ENCODE data around the gene NOS1. TPM values are rescaled to one million over a fixed set of nuclear protein-coding genes. Genes with fewer than 3 reads are reported as not detected.

Gene NOS1
- total RNA-seq, 1 donor from 2014 or later, result not detected

GRCh38 chr12:117342682-117343081 lies 18.7 kb downstream of the NOS1 start:
- H3K4me3 Mint-ChIP-seq (ENCODE audit: unreplicated experiment), result no peak overlapping the region
- H3K27me3 Mint-ChIP-seq (ENCODE audit: low read depth), result peaks cover 16% of the 10 kb centered on the region
- H3K27ac Mint-ChIP-seq (ENCODE audit: unreplicated experiment), result no peak overlapping the region
- no peak for TF ChIP-seq CTCF (IDR thresholded peaks at IDR 0.05)
- no peaks in the 10 kb centered on the region for H3K4me1 Mint-ChIP-seq (ENCODE audit: low read depth)
- DNase-seq (ENCODE audit: low spot score), result no peak
- H3K36me3 Mint-ChIP-seq (ENCODE audit: low read depth), result no peaks in the 10 kb centered on the region
- peaks cover 5% of the 10 kb centered on the region for H3K9me3 Mint-ChIP-seq (ENCODE audit: low read depth)

- no peaks in the 10 kb centered on the region for H3K36me3 Mint-ChIP-seq (ENCODE audit: low read depth)
- TF ChIP-seq CTCF (IDR thresholded peaks at IDR 0.05), result no peak
- no peak overlapping the region for H3K4me3 Mint-ChIP-seq (ENCODE audit: unreplicated experiment)
- H3K27ac Mint-ChIP-seq (ENCODE audit: unreplicated experiment), result no peak overlapping the region
- H3K4me1 Mint-ChIP-seq (ENCODE audit: low read depth), result no peaks in the 10 kb centered on the region
- peaks cover 16% of the 10 kb centered on the region for H3K27me3 Mint-ChIP-seq (ENCODE audit: low read depth)
- peaks cover 5% of the 10 kb centered on the region for H3K9me3 Mint-ChIP-seq (ENCODE audit: low read depth)
- DNase-seq (ENCODE audit: low spot score), result no peak
Observed at GRCh38 chr12:117342247-117342646, 19.2 kb downstream of the NOS1 start.

- no peak overlapping the region for H3K4me3 Mint-ChIP-seq (ENCODE audit: unreplicated experiment)
- H3K9me3 Mint-ChIP-seq (ENCODE audit: low read depth), result peaks cover 5% of the 10 kb centered on the region
- peaks cover 22% of the 10 kb centered on the region for H3K27me3 Mint-ChIP-seq (ENCODE audit: low read depth)
- no peak for DNase-seq (ENCODE audit: low spot score)
- H3K27ac Mint-ChIP-seq (ENCODE audit: unreplicated experiment), result no peak overlapping the region
- no peaks in the 10 kb centered on the region for H3K36me3 Mint-ChIP-seq (ENCODE audit: low read depth)
- H3K4me1 Mint-ChIP-seq (ENCODE audit: low read depth), result no peaks in the 10 kb centered on the region
- no peak for TF ChIP-seq CTCF (IDR thresholded peaks at IDR 0.05)
Observed at GRCh38 chr12:117339104-117339503, 22.3 kb downstream of the NOS1 start.

GRCh38 chr12:117334855-117335587 lies 26.4 kb downstream of the NOS1 start:
- TF ChIP-seq CTCF (IDR thresholded peaks at IDR 0.05), result no peak
- Mint-ChIP-seq H3K9me3 (ENCODE audit: low read depth) (peaks cover 2% of the 10 kb centered on the region), H3K27me3 (ENCODE audit: low read depth) (peaks cover 25% of the 10 kb centered on the region), H3K36me3 (ENCODE audit: low read depth) (no peaks in the 10 kb centered on the region), H3K4me1 (ENCODE audit: low read depth) (no peaks in the 10 kb centered on the region), H3K4me3 (ENCODE audit: unreplicated experiment) (no peak overlapping the region), H3K27ac (ENCODE audit: unreplicated experiment) (no peak overlapping the region)
- no peak for DNase-seq (ENCODE audit: low spot score)

- no peak overlapping the region for H3K27ac Mint-ChIP-seq (ENCODE audit: unreplicated experiment)
- peaks cover 2% of the 10 kb centered on the region for H3K9me3 Mint-ChIP-seq (ENCODE audit: low read depth)
- no peak for TF ChIP-seq CTCF (IDR thresholded peaks at IDR 0.05)
- peaks cover 22% of the 10 kb centered on the region for H3K27me3 Mint-ChIP-seq (ENCODE audit: low read depth)
- no peak for DNase-seq (ENCODE audit: low spot score)
- H3K4me3 Mint-ChIP-seq (ENCODE audit: unreplicated experiment), result no peak overlapping the region
- no peaks in the 10 kb centered on the region for H3K36me3 Mint-ChIP-seq (ENCODE audit: low read depth)
- no peaks in the 10 kb centered on the region for H3K4me1 Mint-ChIP-seq (ENCODE audit: low read depth)
Observed at GRCh38 chr12:117334051-117334450, 27.4 kb downstream of the NOS1 start.
